Activated CD4-positive, alpha-beta memory T cell treated with anti-CD3 and anti-CD28 coated beads for 36 hours (primary cell): ENCODE data around the gene DDIT3. TPM values are rescaled to one million over a fixed set of nuclear protein-coding genes. Genes with fewer than 3 reads are reported as not detected.

Experiments used
- CTCF ChIA-PET: fragments of 350-600 bp; sonication (Branson Sonifier 250); formaldehyde crosslinking; loops from one replicate; lab custom pipeline; 2021; ENCODE audit warnings: antibody characterized with exemption, inconsistent platforms; lab: Charles Lee
- POLR2A ChIA-PET: fragments of 350-600 bp; sonication (Branson Sonifier 250); formaldehyde crosslinking; loops from one replicate; lab custom pipeline; 2021; ENCODE audit warnings: antibody characterized with exemption; lab: Charles Lee
- DNase-seq: peaks from one replicate; pipeline ENCODE4 v3.0.0-alpha.2; 2020
- H3K27ac Mint-ChIP-seq: one replicate; pipeline ENCODE4 v1.8.0; 2021; ENCODE audit warnings: mixed read lengths
- H3K27me3 Mint-ChIP-seq: one replicate; pipeline ENCODE4 v1.8.0; 2021; ENCODE audit warnings: mixed read lengths
- H3K36me3 Mint-ChIP-seq: one replicate; pipeline ENCODE4 v1.8.0; 2021; ENCODE audit warnings: mixed read lengths
- H3K4me1 Mint-ChIP-seq: one replicate; pipeline ENCODE4 v1.8.0; 2021; ENCODE audit warnings: low read depth, mixed read lengths
- H3K4me3 Mint-ChIP-seq: one replicate; pipeline ENCODE4 v1.8.0; 2021; ENCODE audit warnings: mild to moderate bottlenecking, mixed read lengths
- H3K9me3 Mint-ChIP-seq: one replicate; pipeline ENCODE4 v1.8.0; 2021; ENCODE audit warnings: mixed read lengths
- intact Hi-C: fragments of 100-400 bp; cut with micrococcal nuclease; formaldehyde crosslinking; loops from one replicate; pipeline ENCODE4 v1.15.1; 2023
- microRNA-seq: library from miRNA; unstranded; fragments of <30 nt; microRNA quantifications from one replicate; pipeline ENCODE4 v1.2.0, GENCODE V29; 2022; ENCODE audit warnings: borderline number of aligned reads, borderline microRNAs expressed, borderline replicate concordance
- total RNA-seq, 2 experiments: library from RNA; stranded (reverse); gene quantifications; one replicate each; pipeline ENCODE4 v1.2.3, GENCODE V29; 2021

Gene DDIT3
- total RNA-seq, 2 experiments from 2014 or later, result 24.1 to 25.2 TPM

DNA sequence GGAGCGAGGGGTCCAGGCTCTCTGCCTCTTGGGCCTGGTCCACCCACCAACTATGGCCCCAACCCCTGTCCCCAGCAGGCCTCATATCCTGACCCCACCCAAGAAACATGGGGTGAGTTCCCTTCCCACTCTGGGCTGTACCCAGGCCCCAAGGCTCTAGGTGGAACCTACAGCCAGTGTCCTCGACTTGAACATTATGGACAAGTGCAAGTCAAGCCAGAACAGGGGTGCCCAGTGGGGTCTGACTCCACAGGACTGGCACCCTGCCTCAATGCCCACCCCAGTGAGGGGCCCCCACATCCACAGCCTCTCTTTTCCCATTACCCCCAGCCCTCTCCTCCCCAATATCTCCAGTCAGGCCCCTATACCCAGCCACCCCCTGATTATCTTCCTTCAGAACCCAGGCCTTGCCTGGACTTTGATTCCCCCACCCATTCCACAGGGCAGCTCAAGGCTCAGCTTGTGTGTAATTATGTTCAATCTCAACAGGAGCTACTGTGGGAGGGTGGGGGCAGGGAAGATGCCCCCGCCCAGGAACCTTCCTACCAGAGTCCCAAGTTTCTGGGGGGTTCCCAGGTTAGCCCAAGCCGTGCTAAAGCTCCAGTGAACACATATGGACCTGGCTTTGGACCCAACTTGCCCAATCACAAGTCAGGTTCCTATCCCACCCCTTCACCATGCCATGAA, 49.2 kb downstream of the DDIT3 start:
- Mint-ChIP-seq H3K27ac (no peak overlapping the region), H3K36me3 (peaks cover 48% of the 10 kb centered on the region)

DNA sequence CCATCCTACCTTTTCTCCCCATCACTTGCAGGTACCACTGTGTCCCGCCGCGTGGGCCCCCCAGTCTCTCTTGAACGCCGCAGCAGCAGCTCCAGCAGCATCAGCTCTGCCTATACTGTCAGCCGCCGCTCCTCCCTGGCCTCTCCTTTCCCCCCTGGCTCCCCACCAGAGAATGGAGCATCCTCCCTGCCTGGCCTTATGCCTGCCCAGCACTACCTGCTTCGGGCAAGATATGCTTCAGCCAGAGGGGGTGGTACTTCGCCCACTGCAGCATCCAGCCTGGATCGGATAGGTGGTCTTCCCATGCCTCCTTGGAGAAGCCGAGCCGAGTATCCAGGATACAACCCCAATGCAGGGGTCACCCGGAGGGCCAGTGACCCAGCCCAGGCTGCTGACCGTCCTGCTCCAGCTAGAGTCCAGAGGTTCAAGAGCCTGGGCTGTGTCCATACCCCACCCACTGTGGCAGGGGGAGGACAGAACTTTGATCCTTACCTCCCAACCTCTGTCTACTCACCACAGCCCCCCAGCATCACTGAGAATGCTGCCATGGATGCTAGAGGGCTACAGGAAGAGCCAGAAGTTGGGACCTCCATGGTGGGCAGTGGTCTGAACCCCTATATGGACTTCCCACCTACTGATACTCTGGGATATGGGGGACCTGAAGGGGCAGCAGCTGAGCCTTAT, 49.9 kb downstream of the DDIT3 start:
- CTCF ChIA-PET, result interaction anchor here (2.6 to 4.7 kb wide), 3 partner anchors 8 to 15 kb away, joined by 10 to 17 read pairs (median 15); partner anchors contain the start of genes GLI1 and INHBE
- Mint-ChIP-seq H3K36me3 (peaks cover 44% of the 10 kb centered on the region), H3K27me3 (no peaks in the 10 kb centered on the region), H3K4me3 (no peak overlapping the region), H3K9me3 (no peaks in the 10 kb centered on the region), H3K27ac (no peak overlapping the region), H3K4me1 (peaks cover 23% of the 10 kb centered on the region)
- POLR2A ChIA-PET, result interaction anchor here (0.9 to 1.7 kb wide), 2 partner anchors 7 to 10 kb away, joined by 3 read pairs; no protein-coding TSS in a partner anchor
- intact Hi-C loops, result loop anchor here (10.0 kb wide), 1 partner anchor 786 kb away; the partner anchor contains the start of gene PTGES3
- DNase-seq, result no peak

More for the DNA sequence above, 49.2 kb downstream of the DDIT3 start:
- no peaks in the 10 kb centered on the region for H3K9me3 Mint-ChIP-seq
- intact Hi-C loops, result loop anchor here (10.0 kb wide), 1 partner anchor 786 kb away; the partner anchor contains the start of gene PTGES3
- POLR2A ChIA-PET, result interaction anchor here (0.9 to 1.7 kb wide), 3 partner anchors 8 to 242 kb away, joined by 3 read pairs; partner anchors contain the start of gene SHMT2
- no peak overlapping the region for H3K4me3 Mint-ChIP-seq
- CTCF ChIA-PET, result interaction anchor here (2.6 to 4.7 kb wide), 3 partner anchors 9 to 16 kb away, joined by 10 to 17 read pairs (median 15); partner anchors contain the start of genes GLI1 and INHBE
- no peak for DNase-seq
- peaks cover 25% of the 10 kb centered on the region for H3K4me1 Mint-ChIP-seq
- H3K27me3 Mint-ChIP-seq, result no peaks in the 10 kb centered on the region

DNA sequence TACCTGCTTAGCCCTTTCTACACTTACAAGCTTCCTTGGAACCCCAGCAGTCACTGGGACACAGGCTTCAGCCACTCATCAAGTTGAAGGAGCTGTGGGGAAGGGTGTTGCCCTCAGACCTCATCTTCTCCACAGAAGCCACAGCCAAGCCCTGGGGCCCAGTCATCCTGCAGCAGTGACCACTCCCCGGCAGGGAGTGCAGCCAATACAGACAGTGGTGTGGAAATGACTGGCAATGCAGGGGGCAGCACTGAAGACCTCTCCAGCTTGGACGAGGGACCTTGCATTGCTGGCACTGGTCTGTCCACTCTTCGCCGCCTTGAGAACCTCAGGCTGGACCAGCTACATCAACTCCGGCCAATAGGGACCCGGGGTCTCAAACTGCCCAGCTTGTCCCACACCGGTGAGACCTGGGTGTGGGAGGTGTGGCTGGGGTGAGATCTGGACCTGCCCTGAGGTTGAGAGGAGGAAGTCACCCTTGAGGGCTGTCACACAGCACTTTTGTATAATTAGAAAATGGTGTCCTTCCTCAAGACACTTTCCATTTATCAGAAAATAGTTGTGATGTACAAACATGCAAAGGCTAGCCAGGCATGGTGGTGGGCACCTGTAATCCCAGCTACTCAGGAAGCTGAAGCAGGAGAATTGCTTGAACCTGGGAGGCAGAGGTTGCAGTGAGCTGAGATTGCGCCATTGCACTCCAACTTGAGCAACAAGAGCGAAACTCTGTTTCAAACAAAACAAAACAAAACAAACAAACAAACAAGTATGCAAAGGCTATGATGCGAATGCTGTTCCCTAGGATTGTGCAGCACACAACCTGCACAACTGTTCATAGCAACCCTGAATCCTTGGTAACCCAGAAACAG, 50.8 kb downstream of the DDIT3 start:
- intact Hi-C loops, result loop anchor here (10.0 kb wide), 1 partner anchor 785 kb away; the partner anchor contains the start of gene PTGES3
- CTCF ChIA-PET, result interaction anchor here (0.6 to 4.7 kb wide), 4 partner anchors 9 to 1309 kb away, joined by 3 to 17 read pairs (median 3); partner anchors contain the start of gene INHBE
- Mint-ChIP-seq H3K27me3 (no peaks in the 10 kb centered on the region), H3K4me3 (no peak overlapping the region), H3K36me3 (peaks cover 38% of the 10 kb centered on the region), H3K9me3 (no peaks in the 10 kb centered on the region), H3K4me1 (peaks cover 22% of the 10 kb centered on the region), H3K27ac (no peak overlapping the region)
- POLR2A ChIA-PET, result no interaction called here
- DNase-seq, result no peak

DNA sequence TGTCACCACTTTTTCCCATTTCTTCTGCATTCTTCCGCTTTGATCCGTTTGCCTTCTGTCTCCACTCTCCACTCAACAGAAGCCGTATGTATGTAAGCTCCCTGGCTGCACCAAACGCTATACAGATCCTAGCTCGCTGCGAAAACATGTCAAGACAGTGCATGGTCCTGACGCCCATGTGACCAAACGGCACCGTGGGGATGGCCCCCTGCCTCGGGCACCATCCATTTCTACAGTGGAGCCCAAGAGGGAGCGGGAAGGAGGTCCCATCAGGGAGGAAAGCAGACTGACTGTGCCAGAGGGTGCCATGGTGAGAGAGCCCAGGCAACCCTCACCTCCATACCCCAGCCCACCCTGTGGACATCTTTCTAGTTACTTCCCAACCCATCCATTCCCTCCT, 52.4 kb downstream of the DDIT3 start:
- Mint-ChIP-seq H3K9me3 (no peaks in the 10 kb centered on the region), H3K36me3 (peaks cover 28% of the 10 kb centered on the region), H3K4me1 (peaks cover 24% of the 10 kb centered on the region), H3K27me3 (no peaks in the 10 kb centered on the region), H3K4me3 (no peak overlapping the region), H3K27ac (no peak overlapping the region)
- DNase-seq, result no peak
- CTCF ChIA-PET, result interaction anchor here (1.0 to 1.1 kb wide), 2 partner anchors 9 kb away, joined by 3 read pairs; no protein-coding TSS in a partner anchor
- intact Hi-C loops, result no loop called here
- POLR2A ChIA-PET, result no interaction called here

DNA sequence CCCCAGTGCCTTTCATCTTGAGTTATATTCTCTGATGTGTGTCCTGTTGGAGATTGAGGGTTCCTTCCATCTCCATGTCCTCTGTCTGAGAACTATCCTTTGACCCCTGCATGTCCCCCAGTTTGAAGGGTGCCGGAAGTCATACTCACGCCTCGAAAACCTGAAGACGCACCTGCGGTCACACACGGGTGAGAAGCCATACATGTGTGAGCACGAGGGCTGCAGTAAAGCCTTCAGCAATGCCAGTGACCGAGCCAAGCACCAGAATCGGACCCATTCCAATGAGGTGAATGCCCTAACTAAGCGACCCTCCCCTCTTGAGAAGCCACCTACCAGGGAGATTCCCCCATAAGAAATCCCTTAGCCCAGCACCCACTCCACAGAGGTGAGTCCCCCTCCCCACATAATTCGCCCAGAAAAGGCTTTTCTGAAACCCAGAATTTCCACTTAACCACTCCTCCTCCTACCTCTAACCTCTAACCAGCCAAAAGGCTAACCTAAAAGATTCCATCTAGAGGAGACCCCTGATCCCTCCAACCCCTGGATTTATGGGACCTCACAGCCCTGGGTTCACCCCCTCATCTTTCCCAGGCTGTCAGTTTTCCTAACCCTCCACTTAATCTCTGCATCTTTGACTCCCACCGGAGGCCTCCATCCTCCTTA, 53.0 kb downstream of the DDIT3 start:
- H3K27me3 Mint-ChIP-seq, result no peaks in the 10 kb centered on the region
- no peaks in the 10 kb centered on the region for H3K9me3 Mint-ChIP-seq
- peaks cover 30% of the 10 kb centered on the region for H3K4me1 Mint-ChIP-seq
- H3K4me3 Mint-ChIP-seq, result no peak overlapping the region
- intact Hi-C loops, result no loop called here
- peaks cover 28% of the 10 kb centered on the region for H3K36me3 Mint-ChIP-seq
- CTCF ChIA-PET, result interaction anchor here (1.1 kb wide), 1 partner anchor 9 kb away, joined by 3 read pairs; no protein-coding TSS in a partner anchor
- no peak overlapping the region for H3K27ac Mint-ChIP-seq
- POLR2A ChIA-PET, result no interaction called here
- no peak for DNase-seq

Small RNAs within 50 kb of the gene (microRNA-seq; reads per million reads assigned to microRNA genes)
- gene MIR616 (3.5 reads per million), gene MIR6758 (not detected)

Other genes starting within 250 kb of the DDIT3 start
- 10 to 100 TPM; 42.2 to 51.4 TPM for gene R3HDM2, start 89.5 kb downstream of the DDIT3 start, total RNA-seq
- gene INHBC, start 85.7 kb downstream of the DDIT3 start, total RNA-seq, result not detected
- gene INHBE, start 65.2 kb downstream of the DDIT3 start, total RNA-seq, result under 1 TPM; 0.34 to 0.69 TPM
- gene GLI1, start 60.7 kb downstream of the DDIT3 start, total RNA-seq, result under 1 TPM in 1 of 2 experiments, not detected in 1; 0.07 TPM
- 10 to 100 TPM; 78.9 to 88.4 TPM for gene ARHGAP9, start 40.6 kb downstream of the DDIT3 start, total RNA-seq
- gene MARS1, start 32.4 kb downstream of the DDIT3 start, total RNA-seq, result 100 to 1,000 TPM; 354 to 364 TPM
- 10 to 100 TPM; 43.5 to 48.2 TPM for gene MBD6, start 2.3 kb upstream of the DDIT3 start, total RNA-seq
- 10 to 100 TPM; 81.0 to 85.2 TPM for gene DCTN2, start 26.7 kb upstream of the DDIT3 start, total RNA-seq
- gene KIF5A, start 29.5 kb upstream of the DDIT3 start, total RNA-seq, result under 1 TPM; 0.90 to 0.99 TPM
- gene PIP4K2C, start 70.7 kb upstream of the DDIT3 start, total RNA-seq, result 10 to 100 TPM; 17.8 to 20.6 TPM
- 10 to 100 TPM; 15.4 to 15.8 TPM for gene DTX3, start 84.3 kb upstream of the DDIT3 start, total RNA-seq
- gene ARHGEF25, start 90.9 kb upstream of the DDIT3 start, total RNA-seq, result 1 to 10 TPM; 1.4 to 2.5 TPM
- gene B4GALNT1, start 112.7 kb upstream of the DDIT3 start, total RNA-seq, result 1 to 10 TPM; 1.7 to 2.1 TPM
- 10 to 100 TPM; 73.4 to 74.8 TPM for gene OS9, start 173.6 kb upstream of the DDIT3 start, total RNA-seq
- gene AGAP2, start 218.2 kb upstream of the DDIT3 start, total RNA-seq, result 10 to 100 TPM; 32.4 to 34.0 TPM
- 10 to 100 TPM; 11.7 to 15.0 TPM for gene TSPAN31, start 224.5 kb upstream of the DDIT3 start, total RNA-seq
- 100 to 1,000 TPM; 181 to 195 TPM for gene CDK4, start 231.8 kb upstream of the DDIT3 start, total RNA-seq
- gene MARCHF9, start 234.6 kb upstream of the DDIT3 start, total RNA-seq, result 10 to 100 TPM; 20.9 to 21.2 TPM
- gene CYP27B1, start 246.6 kb upstream of the DDIT3 start, total RNA-seq, result 1 to 10 TPM; 7.1 to 8.2 TPM